Neural progenitor cell (in vitro differentiated cells): ENCODE results near the gene HINT3. TPM values are rescaled to one million over a fixed set of nuclear protein-coding genes. Genes with fewer than 3 reads are reported as not detected.

Experiments
- DNase-seq: peaks from one replicate; pipeline ENCODE4 v3.0.0-alpha.2; 2016; ENCODE audit warnings: low spot score
- H2AFZ ChIP-seq: fragments of 200-600 bp; sonication (generic); replicated peaks from 2 replicates; pipeline ENCODE4 v1.6.1; 2016; ENCODE audit warnings: antibody characterized with exemption
- H3F3A ChIP-seq: fragments of 200-600 bp; sonication (generic); 2 replicates; pipeline ENCODE4 v1.6.1; 2016; ENCODE audit warnings: antibody characterized with exemption, low read depth
- H3K27ac ChIP-seq: fragments of 200-600 bp; sonication (generic); 2 replicates; pipeline ENCODE4 v1.5.1; 2016; ENCODE audit warnings: mild to moderate bottlenecking
- H3K27me3 ChIP-seq: fragments of 200-600 bp; sonication (generic); 2 replicates; pipeline ENCODE4 v1.6.1; 2016; ENCODE audit warnings: mild to moderate bottlenecking, moderate library complexity
- H3K36me3 ChIP-seq: fragments of 200-600 bp; sonication (generic); 2 replicates; pipeline ENCODE4 v1.5.1; 2016
- H3K4me1 ChIP-seq: fragments of 200-600 bp; sonication (generic); 2 replicates; pipeline ENCODE4 v1.6.1; 2016; ENCODE audit warnings: mixed run types
- H3K4me2 ChIP-seq: fragments of 200-600 bp; sonication (generic); 2 replicates; pipeline ENCODE4 v1.6.1; 2016
- H3K4me3 ChIP-seq: fragments of 200-600 bp; sonication (generic); 2 replicates; pipeline ENCODE4 v1.5.1; 2016
- H3K79me2 ChIP-seq: fragments of 200-600 bp; sonication (generic); 2 replicates; pipeline ENCODE4 v1.6.1; 2016; ENCODE audit warnings: low read depth
- H3K9ac ChIP-seq: fragments of 200-600 bp; sonication (generic); 2 replicates; pipeline ENCODE4 v1.6.1; 2016
- H3K9me3 ChIP-seq: fragments of 200-600 bp; sonication (generic); 2 replicates; pipeline ENCODE4 v1.5.1; 2016; ENCODE audit warnings: low read depth
- H4K20me1 ChIP-seq: fragments of 200-600 bp; sonication (generic); 2 replicates; pipeline ENCODE4 v1.6.1; 2016; ENCODE audit warnings: low read depth
- H3K27ac Mint-ChIP-seq: 3 replicates; pipeline ENCODE4 v1.8.0; 2021; ENCODE audit warnings: mixed read lengths
- H3K27me3 Mint-ChIP-seq: 2 replicates; pipeline ENCODE4 v1.8.0; 2022; ENCODE audit warnings: low read depth, mild to moderate bottlenecking, inconsistent platforms, moderate library complexity, mixed read lengths; ENCODE audit not compliant: insufficient read depth
- H3K36me3 Mint-ChIP-seq: 3 replicates; pipeline ENCODE4 v1.8.0; 2021; ENCODE audit warnings: mixed read lengths
- H3K4me1 Mint-ChIP-seq: 3 replicates; pipeline ENCODE4 v1.8.0; 2021; ENCODE audit warnings: mixed read lengths
- H3K4me3 Mint-ChIP-seq: 3 replicates; pipeline ENCODE4 v1.8.0; 2021; ENCODE audit warnings: mild to moderate bottlenecking, moderate library complexity, mixed read lengths
- H3K9me3 Mint-ChIP-seq: 3 replicates; pipeline ENCODE4 v1.8.0; 2020; ENCODE audit warnings: mixed read lengths
- EZH2 ChIP-seq: fragments of 200-600 bp; sonication (generic); IDR thresholded peaks from 2 replicates; pipeline ENCODE4 v1.6.1; 2017; ENCODE audit warnings: antibody characterized with exemption, mild to moderate bottlenecking, moderate library complexity
- EZH2phosphoT487 ChIP-seq: fragments of 200-600 bp; sonication (generic); IDR thresholded peaks from 2 replicates; pipeline ENCODE4 v1.6.1; 2017; ENCODE audit warnings: antibody characterized with exemption
- total RNA-seq: library from RNA; depleted of rRNA; stranded (reverse); fragments of >200 nt; gene quantifications from 2 replicates; pipeline ENCODE4 v1.2.3, GENCODE V29; 2015; ENCODE audit warnings: low replicate concordance
- TF ChIP-seq, protein P1 (sequence below): fragments of 200-600 bp; sonication (generic); IDR thresholded peaks from 2 replicates; pipeline ENCODE4 v1.5.1; 2017; ENCODE audit warnings: antibody characterized with exemption, mild to moderate bottlenecking

HINT3 gene
- total RNA-seq, 1 donor from 2014 or later, result 29.6 TPM

GRCh38 chr6:125988280-125988679 is 31.7 kb downstream of the HINT3 start:
- no peak for TF ChIP-seq EZH2phosphoT487
- TF ChIP-seq, protein P1, sequence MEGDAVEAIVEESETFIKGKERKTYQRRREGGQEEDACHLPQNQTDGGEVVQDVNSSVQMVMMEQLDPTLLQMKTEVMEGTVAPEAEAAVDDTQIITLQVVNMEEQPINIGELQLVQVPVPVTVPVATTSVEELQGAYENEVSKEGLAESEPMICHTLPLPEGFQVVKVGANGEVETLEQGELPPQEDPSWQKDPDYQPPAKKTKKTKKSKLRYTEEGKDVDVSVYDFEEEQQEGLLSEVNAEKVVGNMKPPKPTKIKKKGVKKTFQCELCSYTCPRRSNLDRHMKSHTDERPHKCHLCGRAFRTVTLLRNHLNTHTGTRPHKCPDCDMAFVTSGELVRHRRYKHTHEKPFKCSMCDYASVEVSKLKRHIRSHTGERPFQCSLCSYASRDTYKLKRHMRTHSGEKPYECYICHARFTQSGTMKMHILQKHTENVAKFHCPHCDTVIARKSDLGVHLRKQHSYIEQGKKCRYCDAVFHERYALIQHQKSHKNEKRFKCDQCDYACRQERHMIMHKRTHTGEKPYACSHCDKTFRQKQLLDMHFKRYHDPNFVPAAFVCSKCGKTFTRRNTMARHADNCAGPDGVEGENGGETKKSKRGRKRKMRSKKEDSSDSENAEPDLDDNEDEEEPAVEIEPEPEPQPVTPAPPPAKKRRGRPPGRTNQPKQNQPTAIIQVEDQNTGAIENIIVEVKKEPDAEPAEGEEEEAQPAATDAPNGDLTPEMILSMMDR, result no peak
- no peak for TF ChIP-seq EZH2
- Histone ChIP-seq H3K9me3 (no peaks in the 10 kb centered on the region), H3K27me3 (no peaks in the 10 kb centered on the region), H3K79me2 (peaks cover 77% of the 10 kb centered on the region), H3K4me1 (peaks cover 39% of the 10 kb centered on the region), H3K36me3 (no peaks in the 10 kb centered on the region), H3K9ac (no peak overlapping the region), H3K4me3 (peak overlapping the region; percentile 73), H4K20me1 (peaks cover 37% of the 10 kb centered on the region), H2AFZ (no peak overlapping the region), H3K4me2 (peak overlapping the region; percentile 77), H3K27ac (no peak overlapping the region), H3F3A (peaks cover 30% of the 10 kb centered on the region)
- peaks cover 5% of the 10 kb centered on the region for H3K4me1 Mint-ChIP-seq
- H3K4me3 Mint-ChIP-seq, result no peak overlapping the region
- no peak overlapping the region for H3K27ac Mint-ChIP-seq
- no peaks in the 10 kb centered on the region for H3K36me3 Mint-ChIP-seq
- no peak for DNase-seq
- H3K27me3 Mint-ChIP-seq, result no peaks in the 10 kb centered on the region
- H3K9me3 Mint-ChIP-seq, result no peaks in the 10 kb centered on the region

DNA sequence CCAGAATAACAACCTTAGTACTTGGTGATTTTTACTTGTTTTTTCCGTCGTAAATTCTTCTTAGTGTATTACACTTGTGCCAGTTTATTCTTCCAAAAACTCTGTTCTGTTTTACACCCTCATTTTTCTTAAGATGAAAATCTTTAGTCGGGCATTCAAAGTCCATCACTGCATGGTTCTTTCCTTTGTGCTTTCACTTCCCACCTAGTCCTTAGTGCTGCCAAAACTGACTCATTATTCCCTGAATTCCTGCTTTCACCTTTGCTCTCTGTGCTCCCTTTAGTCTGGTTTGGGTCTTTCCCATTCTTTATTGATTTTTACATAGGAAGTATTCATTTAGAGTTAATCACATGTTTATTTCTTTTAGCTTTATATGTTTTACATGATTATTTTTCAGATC is 33.1 kb downstream of the HINT3 start:
- Histone ChIP-seq H4K20me1 (peaks cover 44% of the 10 kb centered on the region), H3K36me3 (no peaks in the 10 kb centered on the region), H3F3A (peaks cover 36% of the 10 kb centered on the region), H3K4me1 (peaks cover 39% of the 10 kb centered on the region), H3K4me2 (peak overlapping the region; percentile 48), H3K4me3 (peak overlapping the region; percentile 13), H3K79me2 (peaks cover 90% of the 10 kb centered on the region), H3K9me3 (no peaks in the 10 kb centered on the region), H3K27me3 (no peaks in the 10 kb centered on the region), H3K9ac (no peak overlapping the region), H3K27ac (peak overlapping the region; percentile 21), H2AFZ (no peak overlapping the region)
- H3K27me3 Mint-ChIP-seq, result no peaks in the 10 kb centered on the region
- no peak overlapping the region for H3K27ac Mint-ChIP-seq
- H3K4me3 Mint-ChIP-seq, result no peak overlapping the region
- H3K9me3 Mint-ChIP-seq, result no peaks in the 10 kb centered on the region
- no peak for TF ChIP-seq EZH2phosphoT487
- no peak for TF ChIP-seq EZH2
- TF ChIP-seq, protein P1, result no peak
- DNase-seq, result no peak
- no peaks in the 10 kb centered on the region for H3K36me3 Mint-ChIP-seq
- peaks cover 5% of the 10 kb centered on the region for H3K4me1 Mint-ChIP-seq

- H3K36me3 ChIP-seq, result no peaks in the 10 kb centered on the region
- no peak overlapping the region for H3K4me2 ChIP-seq
- Mint-ChIP-seq H3K9me3 (no peaks in the 10 kb centered on the region), H3K27ac (no peak overlapping the region), H3K36me3 (peaks cover 2% of the 10 kb centered on the region), H3K4me1 (peaks cover 9% of the 10 kb centered on the region), H3K27me3 (no peaks in the 10 kb centered on the region), H3K4me3 (no peak overlapping the region)
- H3K4me3 ChIP-seq, result no peak overlapping the region
- H4K20me1 ChIP-seq, result peaks cover 61% of the 10 kb centered on the region
- H3K27me3 ChIP-seq, result no peaks in the 10 kb centered on the region
- no peak overlapping the region for H3K9ac ChIP-seq
- DNase-seq, result no peak
- no peak overlapping the region for H2AFZ ChIP-seq
- peaks cover 39% of the 10 kb centered on the region for H3F3A ChIP-seq
- TF ChIP-seq, protein P1, result no peak
- TF ChIP-seq EZH2 (no peak), EZH2phosphoT487 (no peak)
- peaks cover 98% of the 10 kb centered on the region for H3K79me2 ChIP-seq
- H3K9me3 ChIP-seq, result no peaks in the 10 kb centered on the region
- no peak overlapping the region for H3K27ac ChIP-seq
- peaks cover 33% of the 10 kb centered on the region for H3K4me1 ChIP-seq
Measured at GRCh38 chr6:125991653-125992052, 35.1 kb downstream of the HINT3 start.
